ENCODE data around the gene MORN1.
A peak's percentile ranks its signal among the peaks of the same experiment; 100 is the strongest.

- TF ChIP-seq ZFX (CRISPR knock-in tag; IDR thresholded peaks at IDR 0.05) (no peak), THAP12 (CRISPR knock-in tag; IDR thresholded peaks at IDR 0.05) (no peak), EP300 (IDR thresholded peaks at IDR 0.05; ENCODE audit: low read length) (no peak), FOXP4 (CRISPR knock-in tag; IDR thresholded peaks at IDR 0.05; ENCODE audit: borderline replicate concordance) (no peak), FOXO4 (CRISPR knock-in tag; IDR thresholded peaks at IDR 0.05) (no peak), CTCF (IDR thresholded peaks at IDR 0.05 in 2 of 3, conservative IDR thresholded peaks at IDR 0.05 in 1 of 3; ENCODE audit: insufficient read depth in 2 of 3, low read depth in 1 of 3, low read length in 3 of 3) (no peak), MEF2A (IDR thresholded peaks at IDR 0.05; ENCODE audit: control insufficient read depth, low read depth, low read length) (no peak), REST (IDR thresholded peaks at IDR 0.05; ENCODE audit: borderline replicate concordance) (no peak), REST (CRISPR knock-in tag; IDR thresholded peaks at IDR 0.05; ENCODE audit: low read depth) (no peak), NRF1 (conservative IDR thresholded peaks at IDR 0.05 in 1 of 2, IDR thresholded peaks at IDR 0.05 in 1 of 2) (no peak), POLR2A (conservative IDR thresholded peaks at IDR 0.05) (0 out of 2 replicates have a peak, but pooled peaks have one; percentile 18), ZBTB11 (CRISPR knock-in tag; IDR thresholded peaks at IDR 0.05) (no peak)
These were observed 14.4 kb upstream of the MORN1 start for GRCh38 chr1:2405588-2406295.

Data from K562 (cell line).